ENCODE measurements around the gene SPTLC3. TPM values are rescaled to one million over a fixed set of nuclear protein-coding genes. Genes with fewer than 3 reads are reported as not detected.

The SPTLC3 gene
- total RNA-seq, 1 donor from 2014 or later: 1.2 TPM

DNA sequence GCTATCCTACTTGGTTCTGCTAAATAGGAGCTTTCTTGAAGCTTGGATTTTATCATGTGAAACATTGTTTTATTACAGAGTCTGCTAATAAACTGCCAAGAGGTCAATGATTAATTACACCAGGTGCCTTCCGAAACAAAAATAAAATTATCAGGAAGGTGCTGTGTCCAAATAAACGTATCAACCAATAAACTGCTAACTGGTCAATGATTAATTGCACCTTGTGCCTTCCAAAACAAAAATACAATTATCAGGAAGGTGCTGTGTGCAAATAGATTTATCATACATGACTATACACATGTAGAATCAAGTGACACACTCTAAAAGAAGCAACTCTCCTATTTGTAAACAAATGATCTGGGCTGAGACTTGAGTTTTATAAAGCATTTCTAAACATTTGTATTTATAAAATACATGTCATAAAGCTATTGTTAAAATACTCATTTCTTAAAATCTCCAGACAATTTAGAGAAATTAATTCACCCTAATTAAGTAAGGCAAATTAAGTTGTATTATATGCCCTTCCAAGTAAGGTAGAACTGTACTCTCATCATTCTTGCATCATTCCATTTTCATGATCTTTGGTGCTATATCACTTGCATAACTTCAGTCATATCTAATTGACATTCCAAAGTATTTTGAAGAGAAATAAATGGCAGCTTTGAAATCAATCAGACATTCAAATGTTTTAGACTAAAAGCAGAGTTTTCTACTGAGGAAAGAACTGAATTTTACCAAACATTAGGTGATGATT is 26.8 kb downstream of the SPTLC3 start:
- no peak for DNase-seq (ENCODE audit: low read depth)

GRCh38 chr20:13037727-13038126 is 29.0 kb downstream of the SPTLC3 start:
- Histone ChIP-seq H3K36me3 (ENCODE audit: control insufficient read depth, insufficient read depth, low read length) (no peaks in the 10 kb centered on the region), H3K27me3 (ENCODE audit: control insufficient read depth, insufficient read depth, low read length) (no peaks in the 10 kb centered on the region), H3K4me3 (ENCODE audit: low read depth, low read length) (no peak overlapping the region)
- no peak for TF ChIP-seq CTCF (IDR thresholded peaks at IDR 0.05; ENCODE audit: insufficient read depth, low read length, poor library complexity, severe bottlenecking)
- no peak for DNase-seq (ENCODE audit: low read depth)

More for the DNA sequence above, 26.8 kb downstream of the SPTLC3 start:
- no peaks in the 10 kb centered on the region for H3K27me3 ChIP-seq (ENCODE audit: control insufficient read depth, insufficient read depth, low read length)
- no peaks in the 10 kb centered on the region for H3K36me3 ChIP-seq (ENCODE audit: control insufficient read depth, insufficient read depth, low read length)
- TF ChIP-seq CTCF (IDR thresholded peaks at IDR 0.05; ENCODE audit: insufficient read depth, low read length, poor library complexity, severe bottlenecking): no peak
- H3K4me3 ChIP-seq (ENCODE audit: low read depth, low read length): no peak overlapping the region

DNA sequence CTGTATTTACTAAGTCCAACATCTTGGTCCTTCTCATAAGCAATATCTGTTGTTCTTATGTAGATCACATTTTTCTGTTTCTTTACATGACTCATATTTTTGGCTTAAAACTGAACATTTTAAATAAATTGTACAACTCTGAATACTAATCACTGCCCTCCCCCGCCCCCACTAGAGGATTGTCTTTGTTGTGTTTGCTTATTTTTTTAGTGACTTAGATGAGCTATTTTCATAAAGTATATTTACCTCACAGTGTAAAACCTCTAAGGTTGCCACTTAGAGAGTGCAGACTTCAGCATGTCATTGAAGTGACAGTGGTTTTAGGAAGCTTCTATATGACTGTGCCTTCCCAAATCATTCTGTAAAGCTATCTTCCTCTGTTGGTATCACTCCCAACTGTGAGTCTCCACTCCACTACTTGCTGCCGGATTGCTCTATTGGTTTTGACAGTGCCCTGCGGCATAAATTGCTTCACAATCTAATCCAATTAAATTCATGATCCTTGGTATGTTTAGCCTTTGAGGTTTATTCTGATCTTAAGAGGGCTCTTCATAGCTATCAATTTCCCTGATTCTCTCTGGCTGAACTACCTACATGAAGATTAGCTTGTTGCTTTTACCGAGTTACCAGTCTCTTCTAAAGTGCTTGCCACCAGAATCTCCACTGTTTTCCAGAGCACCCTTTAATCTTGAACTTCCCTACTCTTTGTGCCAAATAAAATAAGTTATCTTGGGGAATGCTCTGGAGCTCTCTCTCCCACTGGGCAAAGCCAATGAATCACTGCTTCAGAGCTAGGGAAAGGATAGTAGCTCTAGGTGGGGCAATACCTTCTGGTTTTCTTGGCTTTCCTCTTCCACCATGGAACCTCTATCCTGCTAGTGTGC is 33.0 kb downstream of the SPTLC3 start:
- no peak for DNase-seq (ENCODE audit: low read depth)
- H3K4me3 ChIP-seq (ENCODE audit: low read depth, low read length): no peak overlapping the region

DNA sequence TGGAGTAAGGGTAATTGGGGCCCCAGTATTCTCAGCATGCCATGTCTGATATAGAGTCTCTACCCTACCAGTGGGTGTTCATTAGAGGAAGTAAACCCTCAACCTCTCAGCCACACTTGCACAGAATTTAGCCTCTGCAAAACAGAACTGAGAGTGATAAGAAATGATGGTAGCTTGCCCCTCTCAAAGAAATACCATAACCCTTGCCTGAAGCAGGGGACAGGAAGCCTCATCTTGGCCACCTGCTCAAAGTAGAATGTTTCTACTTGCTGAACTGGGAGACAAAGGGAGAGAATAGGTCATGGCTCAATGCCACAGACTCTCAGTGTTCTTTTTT is 33.7 kb downstream of the SPTLC3 start:
- H3K27me3 ChIP-seq (ENCODE audit: control insufficient read depth, insufficient read depth, low read length): no peaks in the 10 kb centered on the region
- H3K4me3 ChIP-seq (ENCODE audit: low read depth, low read length): no peak overlapping the region
- TF ChIP-seq CTCF (IDR thresholded peaks at IDR 0.05; ENCODE audit: insufficient read depth, low read length, poor library complexity, severe bottlenecking): no peak
- no peaks in the 10 kb centered on the region for H3K36me3 ChIP-seq (ENCODE audit: control insufficient read depth, insufficient read depth, low read length)
- no peak for DNase-seq (ENCODE audit: low read depth)

More for the DNA sequence above, 33.0 kb downstream of the SPTLC3 start:
- no peak for TF ChIP-seq CTCF (IDR thresholded peaks at IDR 0.05; ENCODE audit: insufficient read depth, low read length, poor library complexity, severe bottlenecking)
- Histone ChIP-seq H3K27me3 (ENCODE audit: control insufficient read depth, insufficient read depth, low read length) (no peaks in the 10 kb centered on the region), H3K36me3 (ENCODE audit: control insufficient read depth, insufficient read depth, low read length) (no peaks in the 10 kb centered on the region)

DNA sequence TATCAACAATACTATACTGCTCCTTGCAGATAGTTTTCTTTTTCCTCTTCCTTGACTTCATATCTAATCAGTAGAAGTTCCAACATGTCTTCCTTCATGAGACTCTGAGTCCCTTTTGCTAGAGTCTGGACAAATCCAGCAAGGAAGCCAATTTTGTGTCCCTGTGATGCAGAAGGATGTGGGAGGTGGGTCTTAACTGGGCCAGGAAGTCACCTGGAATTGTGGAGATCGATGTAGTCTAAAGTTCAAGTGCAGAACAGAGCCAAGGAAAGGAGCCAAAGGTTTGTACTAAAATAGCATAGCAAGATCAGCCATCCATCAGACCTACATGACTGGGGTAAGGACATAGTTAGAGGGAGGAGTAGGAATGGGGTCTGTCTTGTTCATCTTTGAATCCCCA is 37.6 kb downstream of the SPTLC3 start:
- H3K36me3 ChIP-seq (ENCODE audit: control insufficient read depth, insufficient read depth, low read length): no peaks in the 10 kb centered on the region
- DNase-seq (ENCODE audit: low read depth): no peak
- no peak for TF ChIP-seq CTCF (IDR thresholded peaks at IDR 0.05; ENCODE audit: insufficient read depth, low read length, poor library complexity, severe bottlenecking)
- no peak overlapping the region for H3K4me3 ChIP-seq (ENCODE audit: low read depth, low read length)
- no peaks in the 10 kb centered on the region for H3K27me3 ChIP-seq (ENCODE audit: control insufficient read depth, insufficient read depth, low read length)

Measured in kidney epithelial cell (primary cell).